ENCODE measurements around the gene RIPOR2.
"Not testable (repeated sequence)": the region's sequence is repeated elsewhere in the genome, so short reads cannot be mapped to it uniquely, and the experiment has no call there.

Gene RIPOR2

DNA sequence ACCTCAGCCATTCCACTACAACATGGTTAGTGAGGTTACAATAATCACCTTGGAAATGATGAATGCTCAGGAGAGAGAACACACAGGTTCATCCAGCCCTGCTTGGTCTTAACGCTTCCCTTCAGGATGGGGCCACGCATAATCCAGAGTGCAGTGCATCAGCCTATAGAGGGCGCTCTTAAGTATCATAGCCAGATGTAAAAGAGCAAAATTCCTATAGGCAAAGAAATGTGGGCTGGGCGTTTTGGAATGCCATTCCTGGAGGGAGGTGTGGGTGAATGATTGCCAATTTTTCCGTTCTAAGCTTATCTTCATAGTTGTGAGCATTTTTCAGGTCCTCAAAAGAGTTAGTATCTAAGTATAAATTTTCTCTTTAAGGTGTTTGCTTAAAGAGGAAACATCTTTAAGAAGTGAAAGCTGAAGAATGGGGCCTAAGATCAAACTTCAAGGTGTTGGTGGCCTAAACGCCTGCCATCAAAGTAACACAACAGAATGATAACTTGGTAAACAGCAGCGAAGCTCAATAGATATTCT is 1.8 kb downstream of the RIPOR2 start:
- peak overlapping the region; percentile 92 for H3K27ac Mint-ChIP-seq
- H3K4me3 Mint-ChIP-seq: peak overlapping the region; percentile 95
- no peaks in the 10 kb centered on the region for H3K9me3 Mint-ChIP-seq
- peaks cover 93% of the 10 kb centered on the region for H3K4me1 Mint-ChIP-seq
- H3K27me3 Mint-ChIP-seq: no peaks in the 10 kb centered on the region
- H3K36me3 Mint-ChIP-seq: no peaks in the 10 kb centered on the region

- Mint-ChIP-seq H3K27me3 (no peaks in the 10 kb centered on the region), H3K27ac (peak overlapping the region; percentile 92), H3K4me1 (peaks cover 93% of the 10 kb centered on the region), H3K36me3 (no peaks in the 10 kb centered on the region), H3K4me3 (peak overlapping the region; percentile 95), H3K9me3 (no peaks in the 10 kb centered on the region)
Measured at GRCh38 chr6:24933266-24933665, 2.5 kb downstream of the RIPOR2 start.

DNA sequence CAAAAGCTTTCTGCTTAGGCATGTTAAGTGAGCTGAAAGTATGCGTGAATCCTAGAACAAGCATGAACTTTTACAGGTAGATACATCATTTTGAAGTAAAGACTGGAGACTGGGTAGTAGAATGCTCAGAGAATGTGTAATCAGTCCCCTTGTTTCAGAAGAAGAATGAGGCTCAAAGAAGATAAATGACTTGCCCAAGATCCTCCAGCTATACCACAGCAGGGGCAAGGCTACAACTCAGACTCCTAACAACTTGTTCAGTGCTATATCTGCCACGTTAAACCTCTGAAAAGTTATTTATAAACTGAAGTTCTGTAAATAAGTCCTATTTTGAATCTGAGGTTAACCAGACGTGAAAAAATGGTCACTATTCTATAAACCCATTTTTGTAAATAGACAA is 2.9 kb downstream of the RIPOR2 start:
- no peaks in the 10 kb centered on the region for H3K36me3 Mint-ChIP-seq
- peaks cover 90% of the 10 kb centered on the region for H3K4me1 Mint-ChIP-seq
- H3K4me3 Mint-ChIP-seq: peak overlapping the region; percentile 95
- peak overlapping the region; percentile 92 for H3K27ac Mint-ChIP-seq
- no peaks in the 10 kb centered on the region for H3K27me3 Mint-ChIP-seq
- no peaks in the 10 kb centered on the region for H3K9me3 Mint-ChIP-seq

- Mint-ChIP-seq H3K27ac (peak overlapping the region; percentile 92), H3K27me3 (no peaks in the 10 kb centered on the region), H3K9me3 (peaks cover 5% of the 10 kb centered on the region), H3K4me3 (peak overlapping the region; percentile 95), H3K4me1 (peaks cover 89% of the 10 kb centered on the region), H3K36me3 (peaks cover 4% of the 10 kb centered on the region)
Measured at GRCh38 chr6:24931718-24932691, 3.8 kb downstream of the RIPOR2 start.

GRCh38 chr6:24931296-24931695 is 4.5 kb downstream of the RIPOR2 start:
- peaks cover 4% of the 10 kb centered on the region for H3K36me3 Mint-ChIP-seq
- peaks cover 5% of the 10 kb centered on the region for H3K9me3 Mint-ChIP-seq
- H3K27ac Mint-ChIP-seq: peak overlapping the region; percentile 92
- H3K27me3 Mint-ChIP-seq: no peaks in the 10 kb centered on the region
- H3K4me1 Mint-ChIP-seq: peaks cover 88% of the 10 kb centered on the region
- H3K4me3 Mint-ChIP-seq: peak overlapping the region; percentile 95

GRCh38 chr6:24930431-24930871 is 5.3 kb downstream of the RIPOR2 start:
- peaks cover 4% of the 10 kb centered on the region for H3K36me3 Mint-ChIP-seq
- H3K4me1 Mint-ChIP-seq: peaks cover 88% of the 10 kb centered on the region
- H3K9me3 Mint-ChIP-seq: peaks cover 5% of the 10 kb centered on the region
- H3K4me3 Mint-ChIP-seq: peak overlapping the region; percentile 95
- H3K27me3 Mint-ChIP-seq: no peaks in the 10 kb centered on the region
- H3K27ac Mint-ChIP-seq: peak overlapping the region; percentile 92

DNA sequence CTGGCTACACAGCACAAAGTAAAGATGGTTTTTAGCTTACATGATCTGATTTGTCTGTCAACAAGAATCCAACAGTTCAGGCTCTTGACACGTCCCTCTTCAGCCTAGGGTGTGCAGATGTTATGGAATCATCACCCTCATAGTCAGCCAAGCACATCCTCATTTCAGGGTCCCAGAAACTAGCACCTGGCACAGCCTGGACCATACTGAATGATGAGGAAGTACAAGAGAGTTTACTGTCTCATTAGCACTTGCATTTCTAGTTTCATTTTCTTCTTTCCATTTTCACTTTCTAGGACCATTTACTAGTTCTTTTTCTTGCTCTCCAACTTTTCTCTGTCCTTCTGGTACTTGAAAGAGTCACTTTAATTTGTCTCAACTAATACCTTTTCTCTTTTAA is 6.5 kb downstream of the RIPOR2 start:
- H3K27me3 Mint-ChIP-seq: no peaks in the 10 kb centered on the region
- peak overlapping the region; percentile 95 for H3K4me3 Mint-ChIP-seq
- H3K27ac Mint-ChIP-seq: peak overlapping the region; percentile 95
- H3K9me3 Mint-ChIP-seq: peaks cover 5% of the 10 kb centered on the region
- peaks cover 89% of the 10 kb centered on the region for H3K4me1 Mint-ChIP-seq
- H3K36me3 Mint-ChIP-seq: peaks cover 4% of the 10 kb centered on the region

GRCh38 chr6:24927985-24928745 is 7.6 kb downstream of the RIPOR2 start:
- H3K36me3 Mint-ChIP-seq: peaks cover 4% of the 10 kb centered on the region
- H3K4me1 Mint-ChIP-seq: peaks cover 87% of the 10 kb centered on the region
- H3K27me3 Mint-ChIP-seq: no peaks in the 10 kb centered on the region
- peak overlapping the region; percentile 95 for H3K4me3 Mint-ChIP-seq
- peak overlapping the region; percentile 95 for H3K27ac Mint-ChIP-seq
- peaks cover 5% of the 10 kb centered on the region for H3K9me3 Mint-ChIP-seq

GRCh38 chr6:24927277-24927955 is 8.3 kb downstream of the RIPOR2 start:
- peak overlapping the region; percentile 95 for H3K27ac Mint-ChIP-seq
- H3K4me1 Mint-ChIP-seq: peaks cover 85% of the 10 kb centered on the region
- peak overlapping the region; percentile 95 for H3K4me3 Mint-ChIP-seq
- H3K9me3 Mint-ChIP-seq: peaks cover 5% of the 10 kb centered on the region
- H3K27me3 Mint-ChIP-seq: no peaks in the 10 kb centered on the region
- peaks cover 4% of the 10 kb centered on the region for H3K36me3 Mint-ChIP-seq

DNA sequence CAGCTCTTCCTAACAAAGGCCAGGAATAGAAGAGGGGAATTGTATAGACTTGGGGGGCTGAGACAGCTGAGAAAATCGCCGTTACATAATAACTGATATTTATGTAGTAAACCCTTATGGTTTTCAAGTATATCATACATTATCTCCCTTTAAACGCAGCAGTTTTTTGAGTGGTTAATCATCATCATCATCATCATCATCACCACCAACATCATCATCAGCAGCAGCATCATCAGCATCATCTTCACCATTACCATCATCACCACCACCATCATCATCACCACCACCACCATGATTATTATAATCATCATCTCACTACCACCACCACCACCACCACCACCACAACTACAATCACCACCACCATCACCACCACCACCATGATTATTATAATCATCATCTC is 9.1 kb downstream of the RIPOR2 start:
- Mint-ChIP-seq H3K4me1 (peaks cover 82% of the 10 kb centered on the region), H3K4me3 (peak overlapping the region; percentile 81), H3K27ac (peak overlapping the region; percentile 96)
- not testable (repeated sequence) for H3K9me3 Mint-ChIP-seq, H3K36me3 Mint-ChIP-seq, H3K27me3 Mint-ChIP-seq

- Mint-ChIP-seq H3K36me3 (peaks cover 4% of the 10 kb centered on the region), H3K27ac (peak overlapping the region; percentile 96), H3K9me3 (peaks cover 5% of the 10 kb centered on the region), H3K4me1 (peaks cover 82% of the 10 kb centered on the region), H3K27me3 (no peaks in the 10 kb centered on the region), H3K4me3 (peak overlapping the region; percentile 81)
Measured at GRCh38 chr6:24926192-24926591, 9.6 kb downstream of the RIPOR2 start.

GRCh38 chr6:24925661-24926060 is 10.1 kb downstream of the RIPOR2 start:
- Mint-ChIP-seq H3K36me3 (peaks cover 4% of the 10 kb centered on the region), H3K4me3 (peak overlapping the region; percentile 66)

GRCh38 chr6:24924580-24925356 is 11.0 kb downstream of the RIPOR2 start:
- Mint-ChIP-seq H3K27me3 (no peaks in the 10 kb centered on the region), H3K4me3 (peak overlapping the region; percentile 84), H3K4me1 (peaks cover 83% of the 10 kb centered on the region), H3K27ac (peak overlapping the region; percentile 97), H3K9me3 (peaks cover 5% of the 10 kb centered on the region), H3K36me3 (peaks cover 4% of the 10 kb centered on the region)

More at GRCh38 chr6:24925661-24926060, 10.1 kb downstream of the RIPOR2 start:
- Mint-ChIP-seq H3K27ac (peak overlapping the region; percentile 96), H3K9me3 (peaks cover 5% of the 10 kb centered on the region), H3K27me3 (no peaks in the 10 kb centered on the region), H3K4me1 (peaks cover 82% of the 10 kb centered on the region)

GRCh38 chr6:24923885-24924401 is 11.8 kb downstream of the RIPOR2 start:
- Mint-ChIP-seq H3K9me3 (peaks cover 5% of the 10 kb centered on the region), H3K4me3 (peak overlapping the region; percentile 84), H3K27ac (peak overlapping the region; percentile 97), H3K36me3 (peaks cover 4% of the 10 kb centered on the region), H3K27me3 (no peaks in the 10 kb centered on the region), H3K4me1 (peaks cover 83% of the 10 kb centered on the region)
